Mesodermal cell (in vitro differentiated cells): ENCODE measurements around the gene GAGE12H. TPM values are rescaled to one million over a fixed set of nuclear protein-coding genes. Genes with fewer than 3 reads are reported as not detected.
"Not testable (repeated sequence)": the region's sequence is repeated elsewhere in the genome, so short reads cannot be mapped to it uniquely, and the experiment has no call there.

Source experiments
- H3K27ac ChIP-seq: 2 replicates; pipeline ENCODE4 v1.7.0; 2013; ENCODE audit warnings: mild to moderate bottlenecking, low read depth, low read length, moderate library complexity; ENCODE audit not compliant: severe bottlenecking
- H3K36me3 ChIP-seq: 2 replicates; pipeline ENCODE4 v1.7.1; 2013; ENCODE audit warnings: mild to moderate bottlenecking, low read length, moderate library complexity; ENCODE audit not compliant: control insufficient read depth, insufficient read depth
- H3K4me1 ChIP-seq: one replicate; pipeline ENCODE4 v1.7.1; 2013; ENCODE audit warnings: mild to moderate bottlenecking, low read length; ENCODE audit not compliant: insufficient read depth, control insufficient read depth, poor library complexity, severe bottlenecking
- H3K4me3 ChIP-seq: 2 replicates; pipeline ENCODE4 v1.7.0; 2013; ENCODE audit warnings: low read length, control low read depth, mild to moderate bottlenecking; ENCODE audit not compliant: insufficient read depth, poor library complexity, severe bottlenecking; ENCODE audit errors: extremely low read depth
- H3K9me3 ChIP-seq: 2 replicates; pipeline ENCODE4 v1.7.1; 2013; ENCODE audit warnings: mild to moderate bottlenecking, low read length, moderate library complexity; ENCODE audit not compliant: control insufficient read depth
- WGBS, 2 experiments: methylation state at CpG; one replicate each; pipeline ENCODE4 v1.1.5; 2013; ENCODE audit warnings: missing lambda C conversion rate in 2 of 2; ENCODE audit not compliant: insufficient coverage in 2 of 2; 5-methylcytosine and 5-hydroxymethylcytosine counted together
- polyA plus RNA-seq, 2 experiments: library from polyadenylated mRNA; stranded (reverse); fragments of 50-300 nt; gene quantifications; one replicate each; pipeline ENCODE4 v1.2.3, GENCODE V29; 2013

The GAGE12H gene
- polyA plus RNA-seq (2013, experiment 1 of 2): not detected
- polyA plus RNA-seq (2013, experiment 2 of 2): not detected

DNA sequence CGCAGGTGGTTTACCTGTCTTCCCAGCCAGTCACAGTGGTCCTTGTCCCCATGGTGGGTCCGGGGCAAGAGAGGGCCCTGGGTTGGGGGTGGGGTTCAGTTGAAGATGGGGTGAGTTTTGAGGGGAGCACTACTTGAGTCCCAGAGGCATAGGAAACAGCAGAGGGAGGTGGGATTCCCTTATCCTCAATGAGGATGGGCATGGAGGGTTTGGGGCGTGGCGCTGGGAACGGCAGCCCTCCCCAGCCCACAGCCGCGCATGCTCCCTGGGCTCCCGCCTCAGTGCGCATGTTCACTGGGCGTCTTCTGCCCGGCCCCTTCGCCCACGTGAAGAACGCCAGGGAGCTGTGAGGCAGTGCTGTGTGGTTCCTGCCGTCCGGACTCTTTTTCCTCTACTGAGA is at the start of gene GAGE12H:
Gene GAGE12H (plus strand): TSS at position 301 of the 400 bp plus-strand sequence. CDS start 1,155 bp downstream, outside the sequence.
- H3K4me3 ChIP-seq, H3K36me3 ChIP-seq, H3K4me1 ChIP-seq, H3K9me3 ChIP-seq, H3K27ac ChIP-seq: not testable (repeated sequence)
- WGBS, 2 experiments: no CpG with 5 or more reads among the region's 16 CpGs

DNA sequence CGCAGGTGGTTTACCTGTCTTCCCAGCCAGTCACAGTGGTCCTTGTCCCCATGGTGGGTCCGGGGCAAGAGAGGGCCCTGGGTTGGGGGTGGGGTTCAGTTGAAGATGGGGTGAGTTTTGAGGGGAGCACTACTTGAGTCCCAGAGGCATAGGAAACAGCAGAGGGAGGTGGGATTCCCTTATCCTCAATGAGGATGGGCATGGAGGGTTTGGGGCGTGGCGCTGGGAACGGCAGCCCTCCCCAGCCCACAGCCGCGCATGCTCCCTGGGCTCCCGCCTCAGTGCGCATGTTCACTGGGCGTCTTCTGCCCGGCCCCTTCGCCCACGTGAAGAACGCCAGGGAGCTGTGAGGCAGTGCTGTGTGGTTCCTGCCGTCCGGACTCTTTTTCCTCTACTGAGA is 47.9 kb upstream of the GAGE12H start, which contains the start of gene GAGE12C:
Gene GAGE12C (plus strand): TSS at position 301 of the 400 bp plus-strand sequence. CDS start 1,155 bp downstream, outside the sequence.
- not testable (repeated sequence) for H3K36me3 ChIP-seq, H3K27ac ChIP-seq, H3K4me1 ChIP-seq, H3K4me3 ChIP-seq, H3K9me3 ChIP-seq
- no CpG with 5 or more reads among the region's 16 CpGs for WGBS, 2 experiments

- not testable (repeated sequence) for H3K36me3 ChIP-seq
Measured at GRCh38 chrX:49541433-49541832, 38.3 kb upstream of the GAGE12H start, which contains the start of gene GAGE12D. GAGE12D (plus strand) TSS chrX:49541733; CDS start chrX:49542888, 1,155 bp downstream.

GRCh38 chrX:49550989-49551388 is 28.8 kb upstream of the GAGE12H start, which contains the start of gene GAGE12E:
GAGE12E (plus strand) TSS chrX:49551289; CDS start chrX:49552444, 1,155 bp downstream.
- WGBS, 2 experiments: no CpG with 5 or more reads among the region's 16 CpGs
- not testable (repeated sequence) for H3K4me3 ChIP-seq, H3K4me1 ChIP-seq, H3K9me3 ChIP-seq, H3K27ac ChIP-seq, H3K36me3 ChIP-seq

More at GRCh38 chrX:49541433-49541832, 38.3 kb upstream of the GAGE12H start, which contains the start of gene GAGE12D:
- not testable (repeated sequence) for H3K4me3 ChIP-seq, H3K4me1 ChIP-seq, H3K27ac ChIP-seq, H3K9me3 ChIP-seq
- WGBS, 2 experiments: no CpG with 5 or more reads among the region's 16 CpGs

GRCh38 chrX:49560542-49560941 is 19.2 kb upstream of the GAGE12H start, which contains the start of gene GAGE12F:
GAGE12F (plus strand) TSS chrX:49560842; CDS start chrX:49561997, 1,155 bp downstream.
- not testable (repeated sequence) for H3K4me1 ChIP-seq, H3K9me3 ChIP-seq, H3K4me3 ChIP-seq, H3K36me3 ChIP-seq, H3K27ac ChIP-seq
- no CpG with 5 or more reads among the region's 16 CpGs for WGBS, 2 experiments

GRCh38 chrX:49568728-49569127 is 11.0 kb upstream of the GAGE12H start:
- H3K4me3 ChIP-seq, H3K4me1 ChIP-seq, H3K27ac ChIP-seq, H3K9me3 ChIP-seq, H3K36me3 ChIP-seq: not testable (repeated sequence)
- WGBS, 2 experiments: no CpG with 5 or more reads among the region's 11 CpGs

DNA sequence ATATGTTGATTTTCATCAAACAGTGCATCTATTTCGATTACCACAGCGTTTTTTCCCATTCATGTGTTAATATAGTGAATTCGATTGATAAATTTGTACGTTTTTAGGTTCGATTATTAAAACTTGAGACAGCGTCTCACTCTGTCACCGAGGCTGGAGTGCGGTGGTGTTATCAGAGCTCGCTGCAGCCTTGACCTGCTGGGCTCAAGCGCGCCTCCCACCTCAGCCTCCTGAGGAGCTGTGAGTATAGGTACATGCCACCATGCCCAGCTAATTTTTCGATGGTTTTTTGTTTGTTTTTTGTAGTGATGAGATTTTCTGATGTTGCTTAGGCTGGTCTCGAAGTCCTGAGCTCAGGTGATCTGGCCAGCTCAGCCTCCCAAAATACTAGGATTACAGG is 10.6 kb upstream of the GAGE12H start:
- H3K27ac ChIP-seq, H3K9me3 ChIP-seq, H3K4me1 ChIP-seq, H3K4me3 ChIP-seq, H3K36me3 ChIP-seq: not testable (repeated sequence)
- WGBS, 2 experiments: 91% methylated on average over 6 of the region's 13 CpGs; no CpG with 5 or more reads in 1 of the 2 experiments

DNA sequence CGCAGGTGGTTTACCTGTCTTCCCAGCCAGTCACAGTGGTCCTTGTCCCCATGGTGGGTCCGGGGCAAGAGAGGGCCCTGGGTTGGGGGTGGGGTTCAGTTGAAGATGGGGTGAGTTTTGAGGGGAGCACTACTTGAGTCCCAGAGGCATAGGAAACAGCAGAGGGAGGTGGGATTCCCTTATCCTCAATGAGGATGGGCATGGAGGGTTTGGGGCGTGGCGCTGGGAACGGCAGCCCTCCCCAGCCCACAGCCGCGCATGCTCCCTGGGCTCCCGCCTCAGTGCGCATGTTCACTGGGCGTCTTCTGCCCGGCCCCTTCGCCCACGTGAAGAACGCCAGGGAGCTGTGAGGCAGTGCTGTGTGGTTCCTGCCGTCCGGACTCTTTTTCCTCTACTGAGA is 9.6 kb upstream of the GAGE12H start, which contains the start of gene GAGE12G:
Gene GAGE12G (plus strand): TSS at position 301 of the 400 bp plus-strand sequence. CDS start 1,155 bp downstream, outside the sequence.
- not testable (repeated sequence) for H3K4me3 ChIP-seq, H3K4me1 ChIP-seq, H3K27ac ChIP-seq, H3K36me3 ChIP-seq, H3K9me3 ChIP-seq
- WGBS, 2 experiments: no CpG with 5 or more reads among the region's 16 CpGs

GRCh38 chrX:49589196-49589595 is 9.4 kb downstream of the GAGE12H start, which contains the start of gene GAGE2A:
GAGE2A (plus strand) TSS chrX:49589496; CDS start chrX:49590651, 1,155 bp downstream.
- not testable (repeated sequence) for H3K4me3 ChIP-seq, H3K36me3 ChIP-seq, H3K27ac ChIP-seq, H3K9me3 ChIP-seq, H3K4me1 ChIP-seq
- WGBS, 2 experiments: no CpG with 5 or more reads among the region's 16 CpGs

GRCh38 chrX:49589769-49590478 is 10.2 kb downstream of the GAGE12H start:
- 89 to 96% methylated on average over 9 to 14 of the region's 37 CpGs for WGBS, 2 experiments
- H3K27ac ChIP-seq: not testable (repeated sequence)

DNA sequence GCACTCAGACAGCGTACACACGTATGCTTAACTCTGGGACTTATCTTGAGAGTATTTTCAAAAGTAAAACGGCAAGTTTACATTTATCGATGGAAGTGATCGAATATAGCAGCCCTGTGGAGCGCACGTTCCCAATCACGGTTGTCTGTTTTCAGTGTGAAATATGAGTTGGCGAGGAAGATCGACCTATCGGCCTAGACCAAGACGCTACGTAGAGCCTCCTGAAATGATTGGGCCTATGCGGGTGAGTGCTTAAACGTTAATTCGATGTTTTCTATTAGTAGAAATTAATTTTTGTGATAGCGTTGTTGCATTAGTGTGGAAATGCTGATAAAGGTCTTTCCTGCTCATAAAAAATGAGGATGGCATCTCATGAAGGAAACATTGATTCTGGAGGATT is 10.7 kb downstream of the GAGE12H start:
- H3K27ac ChIP-seq, H3K36me3 ChIP-seq, H3K4me3 ChIP-seq, H3K9me3 ChIP-seq, H3K4me1 ChIP-seq: not testable (repeated sequence)
- WGBS, 2 experiments: no CpG with 5 or more reads among the region's 17 CpGs

More at GRCh38 chrX:49589769-49590478, 10.2 kb downstream of the GAGE12H start:
- H3K9me3 ChIP-seq, H3K4me3 ChIP-seq, H3K36me3 ChIP-seq, H3K4me1 ChIP-seq: not testable (repeated sequence)
